ENCODE measurements around the gene ACAT2.

DNA sequence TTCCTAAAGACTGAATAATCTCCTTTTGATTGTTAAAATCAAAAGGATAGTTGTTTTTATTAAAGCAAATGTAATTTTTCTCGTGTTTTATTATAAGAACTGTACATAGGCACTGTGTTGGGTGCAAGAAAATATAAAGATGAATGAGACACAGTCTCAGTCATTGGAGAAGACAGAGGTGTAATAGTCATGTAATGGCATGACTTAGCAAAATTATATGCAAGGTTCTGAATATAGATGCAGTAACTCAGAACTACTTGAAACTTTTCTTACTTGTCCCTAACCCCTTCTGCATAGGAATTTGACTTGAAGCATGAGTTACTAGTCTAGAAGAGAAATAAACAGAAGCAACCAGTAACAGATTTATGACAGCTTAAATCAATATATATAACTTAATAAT is 19.7 kb upstream of the ACAT2 start:
- TF ChIP-seq ZNF133 (tag by site-specific recombination; IDR thresholded peaks at IDR 0.05) = no peak
- TF ChIP-seq, protein P1, sequence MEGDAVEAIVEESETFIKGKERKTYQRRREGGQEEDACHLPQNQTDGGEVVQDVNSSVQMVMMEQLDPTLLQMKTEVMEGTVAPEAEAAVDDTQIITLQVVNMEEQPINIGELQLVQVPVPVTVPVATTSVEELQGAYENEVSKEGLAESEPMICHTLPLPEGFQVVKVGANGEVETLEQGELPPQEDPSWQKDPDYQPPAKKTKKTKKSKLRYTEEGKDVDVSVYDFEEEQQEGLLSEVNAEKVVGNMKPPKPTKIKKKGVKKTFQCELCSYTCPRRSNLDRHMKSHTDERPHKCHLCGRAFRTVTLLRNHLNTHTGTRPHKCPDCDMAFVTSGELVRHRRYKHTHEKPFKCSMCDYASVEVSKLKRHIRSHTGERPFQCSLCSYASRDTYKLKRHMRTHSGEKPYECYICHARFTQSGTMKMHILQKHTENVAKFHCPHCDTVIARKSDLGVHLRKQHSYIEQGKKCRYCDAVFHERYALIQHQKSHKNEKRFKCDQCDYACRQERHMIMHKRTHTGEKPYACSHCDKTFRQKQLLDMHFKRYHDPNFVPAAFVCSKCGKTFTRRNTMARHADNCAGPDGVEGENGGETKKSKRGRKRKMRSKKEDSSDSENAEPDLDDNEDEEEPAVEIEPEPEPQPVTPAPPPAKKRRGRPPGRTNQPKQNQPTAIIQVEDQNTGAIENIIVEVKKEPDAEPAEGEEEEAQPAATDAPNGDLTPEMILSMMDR (tag by site-specific recombination; IDR thresholded peaks at IDR 0.05) = no peak
- no peak for TF ChIP-seq SCRT1 (tag by site-specific recombination; IDR thresholded peaks at IDR 0.05; ENCODE audit: borderline replicate concordance)
- TF ChIP-seq HOXA7 (CRISPR knock-in tag; IDR thresholded peaks at IDR 0.05; ENCODE audit: borderline replicate concordance) = no peak
- no peak for TF ChIP-seq SP2 (tag by site-specific recombination; IDR thresholded peaks at IDR 0.05)
- TF ChIP-seq ZBTB20 (tag by site-specific recombination; IDR thresholded peaks at IDR 0.05) = no peak
- TF ChIP-seq HOXD13 (CRISPR knock-in tag; IDR thresholded peaks at IDR 0.05; ENCODE audit: borderline replicate concordance) = no peak
- TF ChIP-seq, protein P2, sequence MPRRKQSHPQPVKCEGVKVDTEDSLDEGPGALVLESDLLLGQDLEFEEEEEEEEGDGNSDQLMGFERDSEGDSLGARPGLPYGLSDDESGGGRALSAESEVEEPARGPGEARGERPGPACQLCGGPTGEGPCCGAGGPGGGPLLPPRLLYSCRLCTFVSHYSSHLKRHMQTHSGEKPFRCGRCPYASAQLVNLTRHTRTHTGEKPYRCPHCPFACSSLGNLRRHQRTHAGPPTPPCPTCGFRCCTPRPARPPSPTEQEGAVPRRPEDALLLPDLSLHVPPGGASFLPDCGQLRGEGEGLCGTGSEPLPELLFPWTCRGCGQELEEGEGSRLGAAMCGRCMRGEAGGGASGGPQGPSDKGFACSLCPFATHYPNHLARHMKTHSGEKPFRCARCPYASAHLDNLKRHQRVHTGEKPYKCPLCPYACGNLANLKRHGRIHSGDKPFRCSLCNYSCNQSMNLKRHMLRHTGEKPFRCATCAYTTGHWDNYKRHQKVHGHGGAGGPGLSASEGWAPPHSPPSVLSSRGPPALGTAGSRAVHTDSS (tag by site-specific recombination; IDR thresholded peaks at IDR 0.05) = no peak
- TF ChIP-seq ZNF292 (tag by site-specific recombination; IDR thresholded peaks at IDR 0.05; ENCODE audit: borderline replicate concordance, low read depth) = no peak
- no peak for TF ChIP-seq OSR2 (tag by site-specific recombination; IDR thresholded peaks at IDR 0.05)
